ENCODE results near the gene HMOX2. TPM values are rescaled to one million over a fixed set of nuclear protein-coding genes. Genes with fewer than 3 reads are reported as not detected.

HMOX2 gene
- total and polyA plus RNA-seq, 2 of the 13 experiments (the other 11 are each of a cell fraction or from before 2014, with no cell fraction given), result 60.3 to 70.4 TPM

- TF ChIP-seq BCLAF1 (IDR thresholded peaks at IDR 0.05) (no peak), FOXK2 (IDR thresholded peaks at IDR 0.05) (no peak), BCL6 (CRISPR knock-in tag; IDR thresholded peaks at IDR 0.05) (peak; percentile 66), DRAP1 (CRISPR knock-in tag; IDR thresholded peaks at IDR 0.05) (peak; percentile 95), ATF1 (CRISPR knock-in tag; IDR thresholded peaks at IDR 0.05) (peak; percentile 95), ZNF660 (CRISPR knock-in tag; IDR thresholded peaks at IDR 0.05; ENCODE audit: borderline replicate concordance, low read depth) (peak; percentile 98), ZFX (CRISPR knock-in tag; IDR thresholded peaks at IDR 0.05; ENCODE audit: low read depth) (peak; percentile 100), JARID2 (CRISPR knock-in tag; IDR thresholded peaks at IDR 0.05; ENCODE audit: insufficient replicate concordance) (peak; percentile 85), ZNF34 (CRISPR knock-in tag; IDR thresholded peaks at IDR 0.05; ENCODE audit: borderline replicate concordance) (no peak), ZBTB37 (CRISPR knock-in tag; IDR thresholded peaks at IDR 0.05) (peak; percentile 87), ZNF879 (CRISPR knock-in tag; IDR thresholded peaks at IDR 0.05) (peak; percentile 99), TEAD2 (CRISPR knock-in tag; IDR thresholded peaks at IDR 0.05) (peak; percentile 98), IKZF4 (CRISPR knock-in tag; IDR thresholded peaks at IDR 0.05; ENCODE audit: borderline replicate concordance, low read depth, not compliant biosample characterization) (peak; percentile 99), ATF3 (CRISPR knock-in tag; IDR thresholded peaks at IDR 0.05) (peak; percentile 81), ATRX (CRISPR knock-in tag; IDR thresholded peaks at IDR 0.05; ENCODE audit: borderline replicate concordance) (no peak), ZNF883 (CRISPR knock-in tag; IDR thresholded peaks at IDR 0.05; ENCODE audit: not compliant biosample characterization) (peak; percentile 99), ZNF362 (CRISPR knock-in tag; IDR thresholded peaks at IDR 0.05; ENCODE audit: borderline replicate concordance) (peak; percentile 72; the same call in 1 of the 2 replicates), ZFP90 (CRISPR knock-in tag; IDR thresholded peaks at IDR 0.05; ENCODE audit: borderline replicate concordance) (peak; percentile 98), ZFP36 (IDR thresholded peaks at IDR 0.05; ENCODE audit: borderline replicate concordance, low read depth, low read length, partially characterized antibody) (no peak), ZNF331 (CRISPR knock-in tag; IDR thresholded peaks at IDR 0.05) (peak; percentile 97), TFDP1 (CRISPR knock-in tag; IDR thresholded peaks at IDR 0.05; ENCODE audit: borderline replicate concordance) (peak; percentile 100), ZNF124 (CRISPR knock-in tag; IDR thresholded peaks at IDR 0.05) (peak; percentile 97)
These were observed 62.4 kb downstream of the HMOX2 start, which contains the start of gene CDIP1 (continued) for GRCh38 chr16:4538350-4539235.
